Skeletal muscle tissue (tissue), 4 donors: ENCODE measurements around the gene PKD2L2. TPM values are rescaled to one million over a fixed set of nuclear protein-coding genes. Genes with fewer than 3 reads are reported as not detected.

Experiments used
- H3K27ac ChIP-seq: one replicate; pipeline ENCODE4 v1.7.0; 2013; ENCODE audit warnings: mild to moderate bottlenecking, low read depth, low read length, inconsistent platforms
- H3K27me3 ChIP-seq, 3 donors: one replicate each; pipeline ENCODE4 v1.7.0; 2013; ENCODE audit warnings: low read length in 3 of 3; ENCODE audit not compliant: control insufficient read depth in 3 of 3, insufficient read depth in 3 of 3
- H3K36me3 ChIP-seq, 3 donors: one replicate each; pipeline ENCODE4 v1.7.0; 2013; ENCODE audit warnings: low read length in 3 of 3; ENCODE audit not compliant: control insufficient read depth in 3 of 3, insufficient read depth in 3 of 3
- H3K4me1 ChIP-seq, 3 donors: one replicate each; pipeline ENCODE4 v1.7.0; 2013; ENCODE audit warnings: low read length in 3 of 3, mild to moderate bottlenecking in 3 of 3; ENCODE audit not compliant: control insufficient read depth in 3 of 3, insufficient read depth in 3 of 3
- H3K4me3 ChIP-seq, 3 donors: one replicate each; pipeline ENCODE4 v1.7.0; 2013; ENCODE audit warnings: low read length in 3 of 3
- H3K9ac ChIP-seq, 3 donors: one replicate each; pipeline ENCODE4 v1.7.0; 2013; ENCODE audit warnings: low read length in 3 of 3, mild to moderate bottlenecking in 3 of 3, moderate library complexity in 2 of 3, low read depth in 1 of 3
- H3K9me3 ChIP-seq, 3 donors: one replicate each; pipeline ENCODE4 v1.7.0; 2013; ENCODE audit warnings: low read length in 3 of 3; ENCODE audit not compliant: control insufficient read depth in 3 of 3
- total RNA-seq: library from RNA; depleted of rRNA; stranded (reverse); fragments of >200 nt; gene quantifications from one replicate; pipeline ENCODE4 v1.2.3, GENCODE V29; 2014
- donor health status: Osteomylitis.

Gene PKD2L2
- total RNA-seq, 1 donor from 2014 or later, result 2.6 TPM

- Histone ChIP-seq H3K27me3 (no peaks in the 10 kb centered on the region), H3K4me1 (no peaks in the 10 kb centered on the region), H3K9me3 (no peaks in the 10 kb centered on the region), H3K4me3 (no peak overlapping the region), H3K27ac (no peak overlapping the region), H3K36me3 (no peaks in the 10 kb centered on the region), H3K9ac (no peak overlapping the region)
Observed at GRCh38 chr5:137914758-137915157, 25.5 kb downstream of the PKD2L2 start.

- no peak overlapping the region for H3K27ac ChIP-seq
- no peaks in the 10 kb centered on the region for H3K27me3 ChIP-seq
- H3K9me3 ChIP-seq, result no peaks in the 10 kb centered on the region
- H3K4me3 ChIP-seq, result no peak overlapping the region
- no peaks in the 10 kb centered on the region for H3K36me3 ChIP-seq
- H3K9ac ChIP-seq, result no peak overlapping the region
- H3K4me1 ChIP-seq, result no peaks in the 10 kb centered on the region
Observed at GRCh38 chr5:137916923-137917322, 27.7 kb downstream of the PKD2L2 start.

- H3K27ac ChIP-seq, result no peak overlapping the region
- H3K27me3 ChIP-seq, result no peaks in the 10 kb centered on the region
- H3K9ac ChIP-seq, result no peak overlapping the region
- H3K4me1 ChIP-seq, result no peaks in the 10 kb centered on the region
- H3K36me3 ChIP-seq, result no peaks in the 10 kb centered on the region
- H3K9me3 ChIP-seq, result no peaks in the 10 kb centered on the region
- no peak overlapping the region for H3K4me3 ChIP-seq
Observed at GRCh38 chr5:137921931-137922330, 32.7 kb downstream of the PKD2L2 start.

- H3K4me3 ChIP-seq, result no peak overlapping the region
- H3K4me1 ChIP-seq, result no peaks in the 10 kb centered on the region
- H3K27me3 ChIP-seq, result no peaks in the 10 kb centered on the region
- no peak overlapping the region for H3K9ac ChIP-seq
- no peaks in the 10 kb centered on the region for H3K36me3 ChIP-seq
- no peaks in the 10 kb centered on the region for H3K9me3 ChIP-seq
- no peak overlapping the region for H3K27ac ChIP-seq
Observed at GRCh38 chr5:137923856-137924255, 34.6 kb downstream of the PKD2L2 start.

GRCh38 chr5:137932800-137933199 lies 43.5 kb downstream of the PKD2L2 start:
- H3K27me3 ChIP-seq, result no peaks in the 10 kb centered on the region
- no peak overlapping the region for H3K27ac ChIP-seq
- H3K4me3 ChIP-seq, result no peak overlapping the region
- H3K36me3 ChIP-seq, result peaks cover 0 to 7% (median 5%) of the 10 kb centered on the region in 3 donors
- H3K9me3 ChIP-seq, result no peaks in the 10 kb centered on the region
- H3K4me1 ChIP-seq, result peaks cover 0 to 7% (median 2%) of the 10 kb centered on the region in 3 donors
- H3K9ac ChIP-seq, result no peak overlapping the region

- Histone ChIP-seq H3K4me1 (peaks cover 0 to 7% (median 2%) of the 10 kb centered on the region in 3 donors), H3K9ac (no peak overlapping the region)
Observed at GRCh38 chr5:137933491-137933911, 44.2 kb downstream of the PKD2L2 start.

GRCh38 chr5:137935190-137935589 lies 45.9 kb downstream of the PKD2L2 start:
- Histone ChIP-seq H3K9ac (no peak overlapping the region), H3K27ac (no peak overlapping the region), H3K36me3 (peaks cover 15 to 25% (median 25%) of the 10 kb centered on the region in 3 donors), H3K9me3 (no peaks in the 10 kb centered on the region), H3K4me1 (peaks cover 0 to 7% (median 2%) of the 10 kb centered on the region in 3 donors), H3K27me3 (no peaks in the 10 kb centered on the region), H3K4me3 (no peak overlapping the region)

More at GRCh38 chr5:137933491-137933911, 44.2 kb downstream of the PKD2L2 start:
- Histone ChIP-seq H3K36me3 (peaks cover under 1 to 8% (median 8%) of the 10 kb centered on the region in 3 donors), H3K9me3 (no peaks in the 10 kb centered on the region), H3K27me3 (no peaks in the 10 kb centered on the region), H3K27ac (no peak overlapping the region), H3K4me3 (no peak overlapping the region)

GRCh38 chr5:137935694-137936093 lies 46.4 kb downstream of the PKD2L2 start:
- peaks cover 17 to 30% (median 28%) of the 10 kb centered on the region in 3 donors for H3K36me3 ChIP-seq
- no peak overlapping the region for H3K9ac ChIP-seq
- H3K4me1 ChIP-seq, result peaks cover 0 to 7% (median 2%) of the 10 kb centered on the region in 3 donors
- no peak overlapping the region for H3K4me3 ChIP-seq
- no peaks in the 10 kb centered on the region for H3K27me3 ChIP-seq
- H3K27ac ChIP-seq, result no peak overlapping the region
- no peaks in the 10 kb centered on the region for H3K9me3 ChIP-seq

GRCh38 chr5:137937994-137938750 lies 48.9 kb downstream of the PKD2L2 start:
- no peak overlapping the region for H3K9ac ChIP-seq
- no peaks in the 10 kb centered on the region for H3K27me3 ChIP-seq
- H3K9me3 ChIP-seq, result no peaks in the 10 kb centered on the region
- H3K27ac ChIP-seq, result no peak overlapping the region
- peaks cover 29 to 42% (median 42%) of the 10 kb centered on the region in 3 donors for H3K36me3 ChIP-seq
- no peak overlapping the region for H3K4me3 ChIP-seq
- H3K4me1 ChIP-seq, result peaks cover 0 to 7% (median 2%) of the 10 kb centered on the region in 3 donors

GRCh38 chr5:137938751-137939143 lies 49.5 kb downstream of the PKD2L2 start:
- no peak overlapping the region for H3K9ac ChIP-seq
- H3K36me3 ChIP-seq, result peaks cover 29 to 42% (median 42%) of the 10 kb centered on the region in 3 donors
- H3K4me1 ChIP-seq, result peaks cover 0 to 2% (median 0%) of the 10 kb centered on the region in 3 donors
- H3K9me3 ChIP-seq, result no peaks in the 10 kb centered on the region
- no peaks in the 10 kb centered on the region for H3K27me3 ChIP-seq
- no peak overlapping the region for H3K4me3 ChIP-seq
- H3K27ac ChIP-seq, result no peak overlapping the region
